K562 (cell line): ENCODE data around the gene CSAD. TPM values are rescaled to one million over a fixed set of nuclear protein-coding genes. Genes with fewer than 3 reads are reported as not detected.

ENCODE experiments used
- ATF7 ChIP-seq: fragments of 450-650 bp; IDR thresholded peaks from 2 replicates; pipeline ENCODE4 v1.7.1; 2014; ENCODE audit warnings: mild to moderate bottlenecking, moderate library complexity
- LEF1 ChIP-seq: fragments of 450-650 bp; IDR thresholded peaks from 2 replicates; pipeline ENCODE4 v1.6.1; 2016; ENCODE audit warnings: mild to moderate bottlenecking
- MNT ChIP-seq, 2 experiments: fragments of 450-650 bp; conservative IDR thresholded peaks; 2 replicates each; pipeline ENCODE4 v1.6.1; 2017; ENCODE audit warnings: mild to moderate bottlenecking in 2 of 2, moderate library complexity in 2 of 2
- NUFIP1 ChIP-seq: fragments of 450-650 bp; IDR thresholded peaks from 2 replicates; pipeline ENCODE4 v1.6.1; 2018; ENCODE audit not compliant: partially characterized antibody
- RHOXF2B ChIP-seq: fragments of 250-450 bp; sonication (Bioruptor Pico); conservative IDR thresholded peaks from 2 replicates; pipeline ENCODE4 v1.5.1; 2021
- SMAD3 ChIP-seq: fragments of 450-650 bp; formaldehyde crosslinking; conservative IDR thresholded peaks from 2 replicates; pipeline ENCODE4 v1.4.0; 2020; ENCODE audit warnings: mild to moderate bottlenecking
- TFAP4 ChIP-seq: sonication (generic); formaldehyde crosslinking; IDR thresholded peaks from 2 replicates; pipeline ENCODE4 v1.8.0; 2022; ENCODE audit warnings: missing genetic modification reagents, mild to moderate bottlenecking, moderate library complexity, borderline replicate concordance
- ZBTB17 ChIP-seq: fragments of 450-650 bp; formaldehyde crosslinking; IDR thresholded peaks from 2 replicates; pipeline ENCODE4 v1.4.0; 2020; ENCODE audit warnings: mild to moderate bottlenecking
- ZBTB8A ChIP-seq: fragments of 450-650 bp; IDR thresholded peaks from 2 replicates; pipeline ENCODE4 v1.6.1; 2018; ENCODE audit warnings: mild to moderate bottlenecking, moderate library complexity; ENCODE audit not compliant: partially characterized antibody
- ZNF318 ChIP-seq, 2 experiments: fragments of 450-650 bp; IDR thresholded peaks; 2 replicates each; pipeline ENCODE4 v1.6.1; 2016; ENCODE audit warnings: mild to moderate bottlenecking in 2 of 2, borderline replicate concordance in 1 of 2, low read depth in 1 of 2, moderate library complexity in 1 of 2
- ZNF518B ChIP-seq: fragments of 250-450 bp; sonication (Bioruptor Pico); IDR thresholded peaks from 2 replicates; pipeline ENCODE4 v1.5.0; 2021; ENCODE audit warnings: mild to moderate bottlenecking, moderate library complexity
- polyA plus RNA-seq, 8 experiments: library from polyadenylated mRNA; depleted of rRNA in 4 of 8; stranded (reverse) in 5 of 8; unstranded in 3 of 8; fragments of >200 nt; fragmentation: Nextera tagmentation in 2 of 8; fragmentation: Illumina TruSeq in 1 of 8; extraction: Ambion mirVana in 2 of 8; extraction: Trizol in 1 of 8; gene quantifications; 2 replicates each; pipeline versions ENCODE4 v1.2.1 to v1.2.3, GENCODE V29; 2011 to 2014; ENCODE audit warnings: inconsistent platforms in 1 of 8, missing spikeins in 1 of 8
- total RNA-seq, 7 experiments: library from RNA; depleted of rRNA in 6 of 7; stranded (reverse); fragments of >200 nt in 6 of 7; fragmentation: Illumina TruSeq in 2 of 7; extraction: Trizol in 2 of 7; gene quantifications; 2 replicates each; pipeline versions ENCODE4 v1.2.1 to v1.2.3, GENCODE V29; 2011 to 2021; ENCODE audit warnings: low replicate concordance in 1 of 7

Gene CSAD
- total and polyA plus RNA-seq, 9 of the 15 experiments (the other 6 are each of a cell fraction or from before 2014, with no cell fraction given), result 1.8 to 19.6 (median 8.1) TPM

- TF ChIP-seq MNT (conservative IDR thresholded peaks at IDR 0.05) (peak in 1 of 2 experiments; percentile 35; a peak in 1 of 4 replicates), SMAD3 (no peak; the same call in 1 of the 2 replicates), ATF7 (peak; percentile 42; the same call in 1 of the 2 replicates), ZBTB8A (no peak), ZBTB17 (CRISPR knock-in tag) (peak; percentile 49; the same call in 1 of the 2 replicates), LEF1 (no peak), ZNF318 (IDR thresholded peaks at IDR 0.05; ENCODE audit: borderline replicate concordance in 1 of 2, low read depth in 1 of 2) (no peak), NUFIP1 (no peak), ZNF518B (no peak), TFAP4 (CRISPR knock-in tag) (peak; percentile 78; the same call in 1 of the 2 replicates), RHOXF2B (no peak)
Observed at GRCh38 chr12:53213348-53213747, 32.6 kb upstream of the CSAD start (continued).
